Myometrial cell (primary cell): ENCODE measurements around the gene ABCG2. TPM values are rescaled to one million over a fixed set of nuclear protein-coding genes. Genes with fewer than 3 reads are reported as not detected.

Experiments
- total RNA-seq: library from RNA; depleted of rRNA; stranded (reverse); fragments of >200 nt; gene quantifications from 2 replicates; pipeline ENCODE4 v1.2.3, GENCODE V29; 2015

Gene ABCG2
- total RNA-seq, result 0.29 and 1.2 TPM in 2 replicates

DNA sequence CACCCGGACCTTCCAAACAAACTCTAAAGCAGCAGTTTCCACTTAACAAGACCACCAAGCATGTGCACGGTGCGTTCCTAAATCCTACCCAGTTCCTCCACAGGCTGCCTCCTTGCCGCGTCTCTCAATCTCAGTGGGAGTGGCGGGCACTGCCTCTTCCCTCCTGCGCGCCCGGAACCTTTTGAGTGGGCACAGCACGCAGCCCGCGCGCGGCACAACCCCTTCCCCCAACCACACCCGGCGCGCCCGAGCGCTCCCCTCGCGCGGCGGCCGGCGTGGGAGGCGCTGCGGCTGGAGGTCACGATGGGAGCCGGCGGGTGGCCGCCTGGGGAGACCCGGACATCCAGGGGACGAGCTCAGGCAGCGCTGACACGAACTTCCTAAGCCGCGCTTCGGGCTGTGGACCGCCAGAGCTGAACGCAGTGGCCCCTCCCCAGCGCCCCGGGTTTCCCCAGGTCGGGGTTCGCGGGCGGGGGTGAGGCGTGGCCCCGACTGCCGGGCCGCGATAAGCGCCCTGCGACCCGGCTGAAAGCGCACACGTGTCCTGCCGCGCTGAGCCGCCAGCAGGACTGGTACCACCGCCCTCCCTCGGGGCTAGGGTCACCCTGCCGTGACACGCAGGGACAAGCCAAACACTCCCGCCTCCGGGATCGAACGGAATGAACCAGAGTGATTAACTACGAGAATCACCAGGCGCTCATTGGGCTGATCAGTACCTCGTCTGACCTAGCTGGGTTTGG, at the start of gene ABCG2:
ABCG2 (minus strand) TSS at position 151 of the 740 bp plus-strand sequence. CDS start 18,644 bp downstream, outside the sequence.

Other genes starting within 250 kb of the ABCG2 start
- 0.29 and 1.8 TPM in 2 replicates for gene SPP1, start 182.9 kb downstream of the ABCG2 start, total RNA-seq
- 34.4 and 40.1 TPM in 2 replicates for gene PKD2, start 151.0 kb downstream of the ABCG2 start, total RNA-seq
- gene PPM1K, start 125.9 kb upstream of the ABCG2 start, total RNA-seq, result 15.1 and 19.0 TPM in 2 replicates
- gene HERC6, start 220.2 kb upstream of the ABCG2 start, total RNA-seq, result 5.2 and 6.2 TPM in 2 replicates